ENCODE measurements around the gene ALDH4A1.

The ALDH4A1 gene, protein sequence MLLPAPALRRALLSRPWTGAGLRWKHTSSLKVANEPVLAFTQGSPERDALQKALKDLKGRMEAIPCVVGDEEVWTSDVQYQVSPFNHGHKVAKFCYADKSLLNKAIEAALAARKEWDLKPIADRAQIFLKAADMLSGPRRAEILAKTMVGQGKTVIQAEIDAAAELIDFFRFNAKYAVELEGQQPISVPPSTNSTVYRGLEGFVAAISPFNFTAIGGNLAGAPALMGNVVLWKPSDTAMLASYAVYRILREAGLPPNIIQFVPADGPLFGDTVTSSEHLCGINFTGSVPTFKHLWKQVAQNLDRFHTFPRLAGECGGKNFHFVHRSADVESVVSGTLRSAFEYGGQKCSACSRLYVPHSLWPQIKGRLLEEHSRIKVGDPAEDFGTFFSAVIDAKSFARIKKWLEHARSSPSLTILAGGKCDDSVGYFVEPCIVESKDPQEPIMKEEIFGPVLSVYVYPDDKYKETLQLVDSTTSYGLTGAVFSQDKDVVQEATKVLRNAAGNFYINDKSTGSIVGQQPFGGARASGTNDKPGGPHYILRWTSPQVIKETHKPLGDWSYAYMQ

GRCh38 chr1:18902523-18903290, at the start of gene ALDH4A1:
Gene ALDH4A1 (minus strand): TSS chr1:18902555. CDS start chr1:18902523, 32 bp downstream.
- peak; percentile 93 for DNase-seq

- no peak for DNase-seq
These were observed 49.5 kb upstream of the ALDH4A1 start for GRCh38 chr1:18951818-18952391.

- no peak for DNase-seq
These were observed 49.1 kb upstream of the ALDH4A1 start for GRCh38 chr1:18951416-18951815.

- no peak for DNase-seq
These were observed 48.2 kb upstream of the ALDH4A1 start for GRCh38 chr1:18950401-18951026.

GRCh38 chr1:18949686-18950400, 47.5 kb upstream of the ALDH4A1 start:
- DNase-seq, result no peak

DNA sequence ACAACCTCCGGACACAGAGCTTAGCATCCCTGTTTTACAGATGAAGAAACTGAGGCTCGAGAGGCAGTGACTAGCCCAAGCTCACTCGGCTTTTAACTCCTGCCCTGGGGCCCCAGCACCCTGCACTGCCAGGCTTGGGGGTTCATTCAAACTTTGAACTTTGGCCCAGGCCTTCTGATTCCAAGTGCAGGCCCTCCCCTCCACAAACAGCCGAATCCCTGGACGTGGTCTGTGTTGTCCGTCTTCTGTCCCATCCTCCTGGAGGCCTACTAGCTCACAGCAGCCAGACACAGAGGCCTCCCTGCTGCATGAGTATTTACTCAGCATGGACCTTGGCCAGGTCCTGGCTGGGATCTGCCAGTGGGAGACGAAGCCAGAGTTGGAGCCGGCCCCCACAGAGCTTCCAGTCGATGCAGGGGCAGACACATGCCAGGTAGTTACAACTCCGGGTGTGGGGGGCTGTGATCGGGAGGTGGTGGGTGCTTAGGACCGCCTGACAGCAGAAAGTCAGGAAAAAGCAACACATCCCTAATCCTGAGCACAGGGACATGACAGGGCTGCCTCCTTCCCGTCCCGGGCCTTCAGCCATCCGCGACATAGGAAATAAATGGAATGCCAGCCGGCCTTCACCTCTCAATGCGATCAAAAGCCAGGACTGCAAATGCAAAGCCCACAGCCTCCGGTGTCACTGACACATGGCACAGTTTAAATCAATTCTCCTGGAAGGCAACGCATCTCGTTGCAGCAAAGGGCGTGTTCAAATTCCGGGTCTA, 46.7 kb upstream of the ALDH4A1 start:
- DNase-seq, result no peak

DNA sequence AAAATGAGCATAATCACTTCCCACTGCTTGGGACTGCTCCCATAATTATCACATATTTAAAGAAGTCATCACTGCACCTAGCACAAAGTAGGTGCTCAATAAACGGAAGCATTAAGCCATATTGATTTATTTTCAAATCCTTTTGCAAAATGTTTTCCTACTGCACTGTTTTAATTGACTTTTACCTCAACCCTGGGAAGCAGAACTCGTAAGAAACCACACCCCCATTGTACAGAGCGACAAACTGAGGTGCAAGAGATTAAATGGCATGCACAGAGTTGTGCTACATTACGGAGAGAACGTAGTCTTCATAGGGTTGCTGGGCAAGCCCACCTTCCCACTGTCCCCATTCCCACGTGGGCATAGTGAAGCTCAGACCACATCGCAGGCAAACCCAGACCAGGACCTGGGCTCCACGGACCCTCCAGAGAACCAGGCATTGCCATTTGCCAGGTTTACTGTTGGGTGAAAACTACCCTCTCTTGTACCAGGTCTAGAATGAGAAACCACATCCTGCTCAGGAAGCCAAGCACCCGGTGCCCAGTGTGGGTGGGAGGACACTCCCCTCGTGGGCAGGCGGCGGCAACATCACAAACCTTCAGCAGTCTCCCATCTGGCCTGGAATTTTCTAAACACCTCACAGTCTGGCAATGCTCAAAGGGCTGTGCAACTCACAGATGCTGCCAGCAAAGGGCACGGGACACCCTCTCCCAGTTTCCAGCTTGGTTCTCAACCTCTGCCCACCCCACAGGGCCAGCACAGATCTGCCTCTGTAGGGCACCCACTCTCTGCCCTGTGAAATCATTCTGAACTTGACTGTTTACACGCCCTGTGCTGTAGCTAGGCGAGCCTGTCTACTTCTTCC, 45.9 kb upstream of the ALDH4A1 start:
- peak; percentile 63 for DNase-seq

DNA sequence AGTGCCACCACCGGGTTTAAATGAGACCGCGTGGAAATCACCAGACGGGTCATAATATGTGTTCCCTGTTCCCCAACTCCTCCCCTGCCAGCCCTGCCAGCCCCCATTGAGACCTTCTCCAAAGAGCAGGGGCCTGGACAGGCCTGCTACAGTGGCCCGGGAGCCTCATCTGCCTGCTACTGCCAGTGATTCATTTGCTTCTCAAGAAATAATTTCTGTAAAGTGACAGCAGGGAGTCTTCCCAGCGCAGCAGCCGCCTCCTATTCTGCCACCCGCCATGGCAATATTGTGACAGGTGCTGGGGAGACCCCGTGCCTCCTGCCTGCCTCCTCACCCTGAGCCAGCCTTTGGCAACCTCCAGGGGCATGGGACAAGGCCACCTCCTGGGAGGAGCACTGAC, 45.2 kb upstream of the ALDH4A1 start:
- DNase-seq, result no peak

DNA sequence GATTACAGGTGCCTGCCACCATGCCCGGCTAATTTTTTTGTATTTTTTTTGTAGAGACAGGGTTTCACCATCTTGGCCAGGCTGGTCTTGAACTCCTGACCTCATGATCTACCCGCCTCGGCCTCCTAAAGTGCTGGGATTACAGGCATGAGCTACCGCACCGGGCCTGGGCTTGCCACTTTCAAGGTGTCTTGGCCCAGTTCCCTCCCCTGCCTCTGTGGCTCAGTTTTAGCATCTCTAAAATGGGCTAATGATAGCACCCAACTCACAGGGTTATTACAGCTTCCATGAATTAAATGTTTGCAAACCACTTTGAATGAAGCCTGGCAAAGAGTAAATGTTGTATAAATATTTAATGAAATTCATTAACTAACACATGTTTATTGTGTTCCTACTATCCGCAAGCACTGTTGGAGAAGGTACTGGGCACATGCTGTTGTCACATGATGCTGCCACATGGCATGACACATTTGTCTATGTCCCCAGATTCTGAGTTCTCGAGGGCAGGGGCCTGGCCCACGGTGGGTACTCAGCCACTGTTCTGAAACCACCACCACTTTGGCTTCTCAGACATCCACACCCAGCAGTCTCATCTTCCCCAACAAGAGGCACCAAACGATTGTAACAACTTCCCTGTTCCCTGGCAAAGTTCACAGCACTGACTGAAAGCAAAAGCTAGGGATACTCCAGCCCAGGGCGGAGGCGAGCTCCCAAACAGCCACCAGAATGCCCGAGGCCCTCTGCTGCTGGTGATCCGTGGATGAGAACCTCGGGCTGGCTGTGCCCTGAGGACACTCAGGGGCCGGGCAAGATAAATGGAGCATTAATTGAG, 44.4 kb upstream of the ALDH4A1 start:
- DNase-seq, result no peak

DNA sequence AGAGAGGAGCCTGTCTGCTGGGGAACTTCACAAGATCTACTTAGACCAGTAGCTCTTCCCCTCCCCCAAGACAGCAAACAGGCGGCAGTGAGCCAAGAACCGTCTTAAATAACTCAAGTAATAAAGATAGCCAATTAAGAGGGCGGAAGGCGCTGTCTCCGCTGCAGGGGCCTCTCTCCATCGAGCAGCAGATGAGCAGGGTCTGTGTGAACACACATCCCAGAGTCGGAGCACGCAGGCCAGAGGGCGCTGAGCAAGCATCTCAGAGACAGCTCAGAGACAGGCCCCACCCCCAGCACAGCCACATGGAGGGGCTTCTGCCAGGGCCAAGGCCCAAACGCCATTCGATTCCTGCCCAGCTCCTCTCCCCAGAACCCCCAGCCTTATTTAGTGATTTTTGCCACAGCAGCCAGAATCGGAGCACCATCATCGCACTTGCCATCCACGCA, 43.1 kb upstream of the ALDH4A1 start:
- no peak for DNase-seq

DNA sequence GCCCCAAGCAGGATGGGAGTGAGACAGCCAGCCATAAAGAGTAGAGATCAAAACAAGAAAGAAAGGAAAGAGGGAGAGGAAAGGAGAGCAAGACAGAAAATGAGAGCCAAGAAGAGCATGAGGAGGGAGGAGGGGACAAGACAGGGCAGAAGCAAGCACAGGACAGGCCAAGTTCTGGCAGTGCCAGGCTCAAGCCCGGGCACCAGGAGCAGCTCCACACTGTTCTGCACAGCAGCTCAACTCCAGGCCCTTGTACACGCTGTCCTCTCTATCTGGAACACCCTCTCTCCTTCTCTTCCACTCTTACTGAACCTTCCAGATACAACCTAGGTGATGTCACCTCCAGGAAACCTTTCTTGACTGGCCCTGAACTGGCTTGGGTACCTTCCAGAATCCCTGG, 42.5 kb upstream of the ALDH4A1 start:
- no peak for DNase-seq

- DNase-seq, result no peak
These were observed 41.7 kb upstream of the ALDH4A1 start for GRCh38 chr1:18943914-18944572.

- DNase-seq, result no peak
These were observed 40.8 kb upstream of the ALDH4A1 start for GRCh38 chr1:18943162-18943561.

- no peak for DNase-seq
These were observed 40.0 kb upstream of the ALDH4A1 start for GRCh38 chr1:18942340-18942739.

GRCh38 chr1:18941221-18942141, 39.1 kb upstream of the ALDH4A1 start:
- no peak for DNase-seq

DNA sequence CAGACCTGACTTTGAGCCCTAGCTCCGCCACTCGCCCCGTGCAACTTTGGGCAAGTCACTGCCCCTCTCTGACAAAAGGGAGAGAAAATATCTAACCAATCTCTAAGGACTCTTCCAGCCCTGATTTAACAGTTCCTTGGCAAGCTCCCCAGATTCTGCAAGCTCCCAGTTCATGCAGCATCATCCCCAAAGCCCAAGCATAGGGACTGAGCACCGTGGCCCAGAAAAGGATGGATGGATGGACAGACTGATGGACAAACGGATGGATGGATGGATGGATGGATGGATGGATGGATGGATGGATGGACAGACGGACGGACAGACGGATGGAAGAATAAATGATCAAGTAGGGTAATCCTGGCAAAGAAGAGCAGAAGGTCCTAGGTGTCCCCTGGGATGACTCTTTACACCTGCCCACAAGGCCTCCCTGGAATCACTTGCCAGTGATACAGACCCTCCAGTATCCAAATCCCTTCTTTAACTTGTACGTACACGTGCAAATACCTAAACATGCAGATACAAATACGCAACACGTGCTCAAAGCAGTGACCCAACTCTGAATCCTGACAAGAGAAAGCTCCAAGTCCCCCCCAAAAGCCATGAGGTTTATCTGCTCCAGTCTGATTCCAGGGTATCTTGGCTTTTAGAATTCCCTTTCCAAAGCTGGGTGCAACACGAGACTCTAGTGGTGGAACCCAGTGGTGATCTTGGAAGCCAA, 38.1 kb upstream of the ALDH4A1 start:
- DNase-seq, result no peak

Measured in NCI-H1694 treated with DMSO at 0.1 percent for 48 hours (cell line).